GM18870 (cell line): ENCODE measurements around the gene GLT8D1.
"Not testable (repeated sequence)": the region's sequence is repeated elsewhere in the genome, so short reads cannot be mapped to it uniquely, and the experiment has no call there.

Experiments used
- ATAC-seq: cut with Tn5 transposase; IDR thresholded peaks from one replicate; pipeline ENCODE4 v1.9.1; 2021; ENCODE audit warnings: moderate library complexity; ENCODE audit not compliant: unreplicated experiment

GLT8D1 gene, protein sequence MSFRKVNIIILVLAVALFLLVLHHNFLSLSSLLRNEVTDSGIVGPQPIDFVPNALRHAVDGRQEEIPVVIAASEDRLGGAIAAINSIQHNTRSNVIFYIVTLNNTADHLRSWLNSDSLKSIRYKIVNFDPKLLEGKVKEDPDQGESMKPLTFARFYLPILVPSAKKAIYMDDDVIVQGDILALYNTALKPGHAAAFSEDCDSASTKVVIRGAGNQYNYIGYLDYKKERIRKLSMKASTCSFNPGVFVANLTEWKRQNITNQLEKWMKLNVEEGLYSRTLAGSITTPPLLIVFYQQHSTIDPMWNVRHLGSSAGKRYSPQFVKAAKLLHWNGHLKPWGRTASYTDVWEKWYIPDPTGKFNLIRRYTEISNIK

DNA sequence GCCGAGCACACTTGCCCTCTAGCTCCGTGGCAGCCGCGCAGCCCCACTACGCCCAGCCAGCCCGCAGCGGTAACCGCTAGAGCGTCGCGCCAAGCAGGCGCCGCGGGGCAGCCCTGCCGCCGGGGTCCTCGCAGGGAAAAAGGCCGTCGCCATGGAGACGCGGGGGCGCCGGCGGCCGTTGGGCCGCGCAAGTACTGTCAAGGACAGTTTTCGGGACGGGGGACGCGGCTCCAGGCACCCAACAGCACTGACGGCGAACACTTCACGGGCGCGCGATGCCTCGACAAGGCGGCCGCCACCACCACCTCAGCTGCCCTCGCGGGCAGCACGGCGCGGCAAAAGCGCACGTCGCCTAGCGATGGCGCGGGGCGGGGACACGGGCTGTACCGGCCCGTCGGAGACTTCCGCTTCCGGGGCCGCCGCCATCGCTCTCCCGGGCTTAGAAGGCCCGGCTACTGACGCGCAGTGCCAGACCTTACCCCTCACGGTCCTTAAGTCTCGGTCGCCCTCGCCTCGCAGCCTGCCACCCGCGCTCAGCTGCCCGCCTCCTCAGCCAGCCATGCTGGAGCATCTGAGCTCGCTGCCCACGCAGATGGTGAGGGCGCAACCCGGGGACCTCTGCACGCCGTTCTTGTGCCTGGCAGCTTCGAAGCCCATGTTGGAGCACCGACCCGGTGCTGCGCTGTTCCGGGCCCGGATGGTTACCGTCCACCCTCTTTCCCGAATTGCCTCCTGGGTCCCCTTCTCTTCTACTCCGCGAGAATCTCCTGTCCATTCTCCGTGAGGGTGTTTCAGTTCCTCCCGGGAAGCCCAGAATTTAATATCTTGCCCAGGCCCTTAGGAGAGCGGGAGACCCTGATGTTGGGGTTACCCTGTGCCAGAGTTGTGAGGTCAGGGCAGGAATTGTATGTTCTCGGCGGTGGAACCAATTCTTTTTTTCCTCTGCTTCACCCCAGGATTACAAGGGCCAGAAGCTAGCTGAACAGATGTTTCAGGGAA, at the start of gene GLT8D1, which contains the start of gene SPCS1:
Gene GLT8D1 (minus strand): TSS at position 104 of the 999 bp plus-strand sequence. CDS start 5,331 bp downstream, outside the sequence.
Gene SPCS1 (plus strand): TSS at position 419 of the 999 bp plus-strand sequence. CDS start 141 bp downstream, at position 560.
- peak; percentile 42 for ATAC-seq

DNA sequence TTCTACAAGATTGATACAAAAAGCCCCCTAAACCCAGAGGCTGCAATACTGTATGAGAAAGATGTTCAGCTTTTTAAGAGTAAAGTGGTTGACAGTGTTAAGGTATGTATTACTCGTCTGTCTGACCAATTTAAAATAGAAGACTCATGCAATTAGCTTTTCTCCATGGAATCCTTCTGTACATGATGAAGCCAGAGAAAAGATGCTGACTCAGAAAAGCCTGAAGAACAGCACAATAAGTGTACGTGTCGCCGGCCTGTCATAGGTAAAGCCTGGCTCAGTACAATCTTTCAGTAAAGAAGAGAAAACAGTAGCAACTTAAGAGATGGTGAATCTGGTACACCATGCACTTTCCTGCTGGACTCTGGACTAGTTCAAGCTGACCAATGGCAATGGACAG, 48.8 kb upstream of the GLT8D1 start:
- ATAC-seq, result no peak

- ATAC-seq, result no peak
Measured at GRCh38 chr3:52752045-52752660, 46.6 kb upstream of the GLT8D1 start.

- ATAC-seq, result no peak
Measured at GRCh38 chr3:52743721-52744120, 38.1 kb upstream of the GLT8D1 start.

- no peak for ATAC-seq
Measured at GRCh38 chr3:52743152-52743551, 37.6 kb upstream of the GLT8D1 start.

- no peak for ATAC-seq
Measured at GRCh38 chr3:52742418-52743041, 36.9 kb upstream of the GLT8D1 start.

- no peak for ATAC-seq
Measured at GRCh38 chr3:52739730-52740129, 34.1 kb upstream of the GLT8D1 start.

GRCh38 chr3:52733256-52733891, 27.8 kb upstream of the GLT8D1 start:
- ATAC-seq, result no peak

- no peak for ATAC-seq
Measured at GRCh38 chr3:52731590-52731989, 26.0 kb upstream of the GLT8D1 start.

DNA sequence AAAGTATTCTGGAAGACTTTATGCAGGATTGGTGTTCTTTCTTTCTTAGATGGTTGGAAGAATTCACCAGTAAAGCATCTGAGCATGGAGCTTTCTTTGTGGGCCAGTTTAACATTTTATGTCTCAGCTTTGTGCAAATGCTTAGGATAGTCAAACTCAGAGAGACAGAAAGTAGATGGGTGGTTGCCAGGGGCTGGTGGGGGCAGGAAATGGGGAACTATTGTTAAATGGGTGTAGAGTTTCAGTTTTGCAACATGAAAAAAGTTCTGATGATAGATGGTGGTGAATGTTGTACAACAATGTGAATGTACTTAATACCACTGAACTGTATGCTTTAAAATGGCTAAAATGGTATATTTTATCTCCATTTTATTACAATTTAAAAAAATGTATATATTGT, 25.1 kb upstream of the GLT8D1 start:
- no peak for ATAC-seq

- ATAC-seq, result not testable (repeated sequence)
Measured at GRCh38 chr3:52728753-52729152, 23.2 kb upstream of the GLT8D1 start.

DNA sequence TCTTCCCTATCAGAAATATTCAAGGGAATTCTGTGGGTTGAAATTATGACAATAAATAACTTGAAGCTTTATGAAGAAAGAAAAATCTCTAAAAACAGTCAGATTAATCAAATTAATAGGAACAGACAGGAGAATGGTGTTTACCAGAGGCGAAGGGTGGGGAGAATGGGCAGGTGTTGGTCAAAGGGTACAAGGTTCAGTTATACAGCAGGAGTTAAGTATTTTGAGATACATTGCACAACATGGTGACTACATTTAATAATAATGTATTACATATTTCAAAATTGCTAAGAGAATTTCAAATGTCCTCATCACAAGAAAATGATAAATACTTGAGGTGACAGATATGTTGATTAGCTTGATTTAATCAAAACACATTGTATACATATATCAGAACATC, 18.9 kb upstream of the GLT8D1 start:
- no peak for ATAC-seq

DNA sequence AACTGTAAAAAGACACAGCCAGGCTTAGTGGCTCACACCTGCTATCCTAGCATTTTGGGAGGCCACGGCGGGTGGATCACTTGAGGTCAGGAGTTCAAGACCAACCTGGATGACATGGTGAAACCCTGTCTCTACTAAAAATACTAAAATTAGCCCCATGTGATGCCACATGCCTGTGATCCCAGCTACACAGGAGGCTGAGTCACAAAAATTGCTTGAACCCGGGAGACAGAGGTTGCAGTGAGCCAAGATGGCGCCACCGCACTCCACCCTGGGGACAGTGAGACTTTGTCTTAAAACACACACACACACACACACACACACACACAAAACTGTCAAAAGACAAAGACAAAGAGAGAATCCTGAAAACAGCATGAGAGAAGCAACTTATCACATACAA, 18.3 kb upstream of the GLT8D1 start:
- no peak for ATAC-seq

DNA sequence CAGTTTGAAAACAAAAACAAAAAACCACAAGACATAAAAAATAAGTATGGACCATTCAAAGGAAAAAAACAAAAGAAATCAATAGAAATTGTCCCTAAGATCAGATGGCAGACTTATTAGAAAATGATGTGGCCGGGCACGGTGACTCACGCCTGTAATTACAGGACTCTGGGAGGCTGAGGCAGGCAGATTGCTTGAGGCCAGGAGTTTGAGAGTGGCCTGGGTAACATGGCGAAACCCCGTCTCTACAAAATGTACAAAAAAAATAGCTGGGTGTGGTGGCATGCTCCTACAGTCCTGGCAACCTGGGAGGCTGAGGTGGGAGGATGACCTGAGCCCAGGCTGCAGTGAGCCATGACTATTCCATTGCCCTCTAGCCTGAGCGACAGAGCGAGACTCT, 16.9 kb upstream of the GLT8D1 start:
- ATAC-seq, result no peak

DNA sequence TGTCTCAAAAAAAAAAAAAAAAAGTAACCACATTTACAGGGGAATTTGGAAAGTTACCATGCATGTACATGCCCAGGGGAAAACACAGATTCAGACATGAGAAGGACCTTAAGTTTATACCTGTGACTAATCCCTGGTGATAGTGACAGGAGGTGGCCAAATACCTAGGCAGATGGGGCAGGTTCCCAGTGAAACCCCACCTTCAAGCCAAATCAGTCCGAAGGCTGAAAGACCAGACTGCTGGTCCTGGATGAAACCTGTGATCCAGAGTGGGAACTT, 16.1 kb upstream of the GLT8D1 start:
- no peak for ATAC-seq

- ATAC-seq, result no peak
Measured at GRCh38 chr3:52721002-52721729, 15.6 kb upstream of the GLT8D1 start.

GRCh38 chr3:52719618-52720017, 14.0 kb upstream of the GLT8D1 start:
- no peak for ATAC-seq

- ATAC-seq, result no peak
Measured at GRCh38 chr3:52715714-52716305, 10.2 kb upstream of the GLT8D1 start.
